Mesodermal cell (in vitro differentiated cells): Measurements from ENCODE around the gene ZNF862.
"Not testable (repeated sequence)": the region's sequence is repeated elsewhere in the genome, so short reads cannot be mapped to it uniquely, and the experiment has no call there.

Experiments used
- H3K27ac ChIP-seq: 2 replicates; pipeline ENCODE4 v1.7.0; 2013; ENCODE audit warnings: mild to moderate bottlenecking, low read depth, low read length, moderate library complexity; ENCODE audit not compliant: severe bottlenecking
- H3K36me3 ChIP-seq: 2 replicates; pipeline ENCODE4 v1.7.1; 2013; ENCODE audit warnings: mild to moderate bottlenecking, low read length, moderate library complexity; ENCODE audit not compliant: control insufficient read depth, insufficient read depth
- H3K4me1 ChIP-seq: one replicate; pipeline ENCODE4 v1.7.1; 2013; ENCODE audit warnings: mild to moderate bottlenecking, low read length; ENCODE audit not compliant: insufficient read depth, control insufficient read depth, poor library complexity, severe bottlenecking
- H3K4me3 ChIP-seq: 2 replicates; pipeline ENCODE4 v1.7.0; 2013; ENCODE audit warnings: low read length, control low read depth, mild to moderate bottlenecking; ENCODE audit not compliant: insufficient read depth, poor library complexity, severe bottlenecking; ENCODE audit errors: extremely low read depth
- H3K9me3 ChIP-seq: 2 replicates; pipeline ENCODE4 v1.7.1; 2013; ENCODE audit warnings: mild to moderate bottlenecking, low read length, moderate library complexity; ENCODE audit not compliant: control insufficient read depth
- WGBS, 2 experiments: methylation state at CpG; one replicate each; pipeline ENCODE4 v1.1.5; 2013; ENCODE audit warnings: missing lambda C conversion rate in 2 of 2; ENCODE audit not compliant: insufficient coverage in 2 of 2; 5-methylcytosine and 5-hydroxymethylcytosine counted together

ZNF862 gene

GRCh38 chr7:149894957-149895356 lies 56.8 kb downstream of the ZNF862 start:
- 83 to 100% methylated on average over 2 of the region's 8 CpGs for WGBS, 2 experiments
- H3K27ac ChIP-seq, H3K36me3 ChIP-seq, H3K4me1 ChIP-seq, H3K9me3 ChIP-seq, H3K4me3 ChIP-seq: not testable (repeated sequence)

GRCh38 chr7:149907776-149908376 lies 69.7 kb downstream of the ZNF862 start:
- H3K27ac ChIP-seq, H3K9me3 ChIP-seq, H3K4me3 ChIP-seq, H3K36me3 ChIP-seq, H3K4me1 ChIP-seq: not testable (repeated sequence)
- WGBS, 2 experiments, result 60% methylated on average over 2 of the region's 6 CpGs; no CpG with 5 or more reads in 1 of the 2 experiments

- not testable (repeated sequence) for H3K36me3 ChIP-seq, H3K4me3 ChIP-seq, H3K27ac ChIP-seq, H3K4me1 ChIP-seq, H3K9me3 ChIP-seq
- WGBS, 2 experiments, result no CpG with 5 or more reads among the region's 9 CpGs
Observed at GRCh38 chr7:149910219-149910618, 72.0 kb downstream of the ZNF862 start.

- not testable (repeated sequence) for H3K9me3 ChIP-seq, H3K27ac ChIP-seq, H3K4me3 ChIP-seq, H3K4me1 ChIP-seq, H3K36me3 ChIP-seq
- WGBS, 2 experiments, result no CpG with 5 or more reads among the region's 4 CpGs
Observed at GRCh38 chr7:149912126-149912525, 74.0 kb downstream of the ZNF862 start.
